ENCODE measurements around the gene SNX19.

GRCh38 chr11:130825983-130826382 lies 90.3 kb downstream of the SNX19 start:
- TF ChIP-seq POLR2AphosphoS5 (IDR thresholded peaks at IDR 0.05) (no peak), EP300 (conservative IDR thresholded peaks at IDR 0.05; ENCODE audit: poor library complexity, severe bottlenecking) (no peak), EZH2 (IDR thresholded peaks at IDR 0.05; ENCODE audit: borderline replicate concordance, insufficient read depth, low read length, poor library complexity, severe bottlenecking) (no peak), RAD21 (conservative IDR thresholded peaks at IDR 0.05) (no peak), SMC3 (conservative IDR thresholded peaks at IDR 0.05; ENCODE audit: poor library complexity) (no peak), TAF1 (IDR thresholded peaks at IDR 0.05; ENCODE audit: low read depth) (no peak)
- TF ChIP-seq, protein P1, sequence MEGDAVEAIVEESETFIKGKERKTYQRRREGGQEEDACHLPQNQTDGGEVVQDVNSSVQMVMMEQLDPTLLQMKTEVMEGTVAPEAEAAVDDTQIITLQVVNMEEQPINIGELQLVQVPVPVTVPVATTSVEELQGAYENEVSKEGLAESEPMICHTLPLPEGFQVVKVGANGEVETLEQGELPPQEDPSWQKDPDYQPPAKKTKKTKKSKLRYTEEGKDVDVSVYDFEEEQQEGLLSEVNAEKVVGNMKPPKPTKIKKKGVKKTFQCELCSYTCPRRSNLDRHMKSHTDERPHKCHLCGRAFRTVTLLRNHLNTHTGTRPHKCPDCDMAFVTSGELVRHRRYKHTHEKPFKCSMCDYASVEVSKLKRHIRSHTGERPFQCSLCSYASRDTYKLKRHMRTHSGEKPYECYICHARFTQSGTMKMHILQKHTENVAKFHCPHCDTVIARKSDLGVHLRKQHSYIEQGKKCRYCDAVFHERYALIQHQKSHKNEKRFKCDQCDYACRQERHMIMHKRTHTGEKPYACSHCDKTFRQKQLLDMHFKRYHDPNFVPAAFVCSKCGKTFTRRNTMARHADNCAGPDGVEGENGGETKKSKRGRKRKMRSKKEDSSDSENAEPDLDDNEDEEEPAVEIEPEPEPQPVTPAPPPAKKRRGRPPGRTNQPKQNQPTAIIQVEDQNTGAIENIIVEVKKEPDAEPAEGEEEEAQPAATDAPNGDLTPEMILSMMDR (IDR thresholded peaks at IDR 0.05; ENCODE audit: poor library complexity, severe bottlenecking): no peak
- TF ChIP-seq, protein P2, sequence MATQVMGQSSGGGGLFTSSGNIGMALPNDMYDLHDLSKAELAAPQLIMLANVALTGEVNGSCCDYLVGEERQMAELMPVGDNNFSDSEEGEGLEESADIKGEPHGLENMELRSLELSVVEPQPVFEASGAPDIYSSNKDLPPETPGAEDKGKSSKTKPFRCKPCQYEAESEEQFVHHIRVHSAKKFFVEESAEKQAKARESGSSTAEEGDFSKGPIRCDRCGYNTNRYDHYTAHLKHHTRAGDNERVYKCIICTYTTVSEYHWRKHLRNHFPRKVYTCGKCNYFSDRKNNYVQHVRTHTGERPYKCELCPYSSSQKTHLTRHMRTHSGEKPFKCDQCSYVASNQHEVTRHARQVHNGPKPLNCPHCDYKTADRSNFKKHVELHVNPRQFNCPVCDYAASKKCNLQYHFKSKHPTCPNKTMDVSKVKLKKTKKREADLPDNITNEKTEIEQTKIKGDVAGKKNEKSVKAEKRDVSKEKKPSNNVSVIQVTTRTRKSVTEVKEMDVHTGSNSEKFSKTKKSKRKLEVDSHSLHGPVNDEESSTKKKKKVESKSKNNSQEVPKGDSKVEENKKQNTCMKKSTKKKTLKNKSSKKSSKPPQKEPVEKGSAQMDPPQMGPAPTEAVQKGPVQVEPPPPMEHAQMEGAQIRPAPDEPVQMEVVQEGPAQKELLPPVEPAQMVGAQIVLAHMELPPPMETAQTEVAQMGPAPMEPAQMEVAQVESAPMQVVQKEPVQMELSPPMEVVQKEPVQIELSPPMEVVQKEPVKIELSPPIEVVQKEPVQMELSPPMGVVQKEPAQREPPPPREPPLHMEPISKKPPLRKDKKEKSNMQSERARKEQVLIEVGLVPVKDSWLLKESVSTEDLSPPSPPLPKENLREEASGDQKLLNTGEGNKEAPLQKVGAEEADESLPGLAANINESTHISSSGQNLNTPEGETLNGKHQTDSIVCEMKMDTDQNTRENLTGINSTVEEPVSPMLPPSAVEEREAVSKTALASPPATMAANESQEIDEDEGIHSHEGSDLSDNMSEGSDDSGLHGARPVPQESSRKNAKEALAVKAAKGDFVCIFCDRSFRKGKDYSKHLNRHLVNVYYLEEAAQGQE (IDR thresholded peaks at IDR 0.05; ENCODE audit: borderline replicate concordance): no peak
